ENCODE measurements around the gene ARHGEF33.

DNA sequence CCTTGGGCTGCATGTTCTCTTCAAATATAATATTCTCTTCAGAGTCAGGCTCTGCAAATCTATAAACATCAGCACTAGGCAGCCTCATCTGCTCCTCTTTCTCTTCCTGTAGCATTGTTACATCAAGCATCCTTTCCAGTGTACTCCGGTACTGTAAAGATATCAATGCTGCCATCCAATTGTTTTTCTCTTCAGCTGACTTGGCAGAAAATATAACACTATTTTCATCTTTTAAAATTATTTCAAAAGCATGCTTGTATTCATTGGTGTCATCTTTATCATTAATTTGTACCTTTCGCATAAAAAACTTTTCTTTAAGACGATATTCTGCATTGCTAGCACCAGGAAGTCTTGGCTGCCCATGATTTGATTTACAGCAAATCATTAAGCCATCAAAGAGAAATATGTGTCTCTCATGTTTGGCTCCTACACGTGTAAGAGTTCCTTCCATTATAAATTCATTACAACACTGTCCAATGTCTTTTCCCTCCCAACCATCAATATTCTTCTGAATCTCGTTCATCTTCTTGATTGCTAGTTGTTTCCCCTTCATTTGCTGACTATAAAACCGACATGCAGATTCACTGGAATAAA is 133.1 kb downstream of the ARHGEF33 start:
- TF ChIP-seq, protein P1, sequence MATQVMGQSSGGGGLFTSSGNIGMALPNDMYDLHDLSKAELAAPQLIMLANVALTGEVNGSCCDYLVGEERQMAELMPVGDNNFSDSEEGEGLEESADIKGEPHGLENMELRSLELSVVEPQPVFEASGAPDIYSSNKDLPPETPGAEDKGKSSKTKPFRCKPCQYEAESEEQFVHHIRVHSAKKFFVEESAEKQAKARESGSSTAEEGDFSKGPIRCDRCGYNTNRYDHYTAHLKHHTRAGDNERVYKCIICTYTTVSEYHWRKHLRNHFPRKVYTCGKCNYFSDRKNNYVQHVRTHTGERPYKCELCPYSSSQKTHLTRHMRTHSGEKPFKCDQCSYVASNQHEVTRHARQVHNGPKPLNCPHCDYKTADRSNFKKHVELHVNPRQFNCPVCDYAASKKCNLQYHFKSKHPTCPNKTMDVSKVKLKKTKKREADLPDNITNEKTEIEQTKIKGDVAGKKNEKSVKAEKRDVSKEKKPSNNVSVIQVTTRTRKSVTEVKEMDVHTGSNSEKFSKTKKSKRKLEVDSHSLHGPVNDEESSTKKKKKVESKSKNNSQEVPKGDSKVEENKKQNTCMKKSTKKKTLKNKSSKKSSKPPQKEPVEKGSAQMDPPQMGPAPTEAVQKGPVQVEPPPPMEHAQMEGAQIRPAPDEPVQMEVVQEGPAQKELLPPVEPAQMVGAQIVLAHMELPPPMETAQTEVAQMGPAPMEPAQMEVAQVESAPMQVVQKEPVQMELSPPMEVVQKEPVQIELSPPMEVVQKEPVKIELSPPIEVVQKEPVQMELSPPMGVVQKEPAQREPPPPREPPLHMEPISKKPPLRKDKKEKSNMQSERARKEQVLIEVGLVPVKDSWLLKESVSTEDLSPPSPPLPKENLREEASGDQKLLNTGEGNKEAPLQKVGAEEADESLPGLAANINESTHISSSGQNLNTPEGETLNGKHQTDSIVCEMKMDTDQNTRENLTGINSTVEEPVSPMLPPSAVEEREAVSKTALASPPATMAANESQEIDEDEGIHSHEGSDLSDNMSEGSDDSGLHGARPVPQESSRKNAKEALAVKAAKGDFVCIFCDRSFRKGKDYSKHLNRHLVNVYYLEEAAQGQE (IDR thresholded peaks at IDR 0.05; ENCODE audit: insufficient read depth in 1 of 2, low read depth in 2 of 2, low read length in 1 of 2): no peak
- TF ChIP-seq, protein P2, sequence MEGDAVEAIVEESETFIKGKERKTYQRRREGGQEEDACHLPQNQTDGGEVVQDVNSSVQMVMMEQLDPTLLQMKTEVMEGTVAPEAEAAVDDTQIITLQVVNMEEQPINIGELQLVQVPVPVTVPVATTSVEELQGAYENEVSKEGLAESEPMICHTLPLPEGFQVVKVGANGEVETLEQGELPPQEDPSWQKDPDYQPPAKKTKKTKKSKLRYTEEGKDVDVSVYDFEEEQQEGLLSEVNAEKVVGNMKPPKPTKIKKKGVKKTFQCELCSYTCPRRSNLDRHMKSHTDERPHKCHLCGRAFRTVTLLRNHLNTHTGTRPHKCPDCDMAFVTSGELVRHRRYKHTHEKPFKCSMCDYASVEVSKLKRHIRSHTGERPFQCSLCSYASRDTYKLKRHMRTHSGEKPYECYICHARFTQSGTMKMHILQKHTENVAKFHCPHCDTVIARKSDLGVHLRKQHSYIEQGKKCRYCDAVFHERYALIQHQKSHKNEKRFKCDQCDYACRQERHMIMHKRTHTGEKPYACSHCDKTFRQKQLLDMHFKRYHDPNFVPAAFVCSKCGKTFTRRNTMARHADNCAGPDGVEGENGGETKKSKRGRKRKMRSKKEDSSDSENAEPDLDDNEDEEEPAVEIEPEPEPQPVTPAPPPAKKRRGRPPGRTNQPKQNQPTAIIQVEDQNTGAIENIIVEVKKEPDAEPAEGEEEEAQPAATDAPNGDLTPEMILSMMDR (IDR thresholded peaks at IDR 0.05): no peak
- TF ChIP-seq POLR2AphosphoS5 (IDR thresholded peaks at IDR 0.05; ENCODE audit: low read depth, low read length): no peak
